ENCODE data around the gene FBXL17. TPM values are rescaled to one million over a fixed set of nuclear protein-coding genes. Genes with fewer than 3 reads are reported as not detected.

FBXL17 gene
- total RNA-seq, 1 experiment from 2014 or later = 5.3 TPM

DNA sequence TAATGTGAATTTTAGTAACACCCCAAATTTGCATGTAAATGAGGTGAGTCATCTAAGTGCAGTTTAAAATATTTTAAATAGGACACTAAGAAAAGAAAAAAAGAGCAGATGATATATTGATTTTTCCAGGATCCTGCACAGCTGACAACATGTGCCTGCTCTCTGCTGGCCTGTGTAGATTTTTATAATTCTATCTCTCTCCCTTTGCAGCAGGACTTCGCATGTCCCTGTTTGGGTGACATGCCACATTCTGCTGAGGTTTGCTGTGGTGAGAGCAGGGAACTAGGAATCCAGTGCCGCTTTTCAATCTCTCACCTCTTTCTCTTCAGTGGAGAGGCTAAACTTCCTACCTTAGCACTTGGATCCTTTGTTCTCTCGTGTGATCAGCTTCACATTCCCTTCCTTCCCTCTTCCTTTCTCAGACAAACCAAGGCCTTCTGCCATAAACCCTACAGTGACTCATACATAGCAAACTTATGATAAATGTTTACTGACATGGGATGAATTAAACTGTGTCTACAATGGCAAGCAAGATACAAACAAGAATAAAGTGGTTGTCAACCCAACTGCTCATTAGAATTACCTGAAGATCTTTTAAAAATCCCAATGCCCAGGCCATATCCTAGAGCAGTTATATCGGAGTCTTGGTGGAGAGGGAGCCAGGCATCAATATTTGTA lies 512.3 kb downstream of the FBXL17 start:
- Histone ChIP-seq H3K56ac (ENCODE audit: insufficient read length, low read depth, low read length) (no peak overlapping the region), H4K20me1 (ENCODE audit: control insufficient read depth, insufficient read depth, insufficient read length) (no peaks in the 10 kb centered on the region), H4K91ac (ENCODE audit: insufficient read length, low read depth, low read length) (no peak overlapping the region), H3K4ac (ENCODE audit: low read depth, low read length) (no peak overlapping the region), H3K4me1 (ENCODE audit: insufficient read depth, low read length) (0 out of 2 replicates have a peak, but pooled peaks cover 2% of the 10 kb centered on the region), H3K79me1 (ENCODE audit: insufficient read depth, low read depth, low read length, poor library complexity, severe bottlenecking) (no peaks in the 10 kb centered on the region), H3K9me3 (ENCODE audit: control insufficient read depth, low read depth, low read length) (no peaks in the 10 kb centered on the region), H3K27ac (ENCODE audit: insufficient read length, low read depth, low read length) (no peak overlapping the region), H3K27me3 (ENCODE audit: insufficient read depth, low read length) (no peaks in the 10 kb centered on the region), H2BK120ac (ENCODE audit: low read depth, low read length, poor library complexity, severe bottlenecking) (no peak overlapping the region), H3K14ac (ENCODE audit: insufficient read depth, low read length) (no peak overlapping the region), H3K23ac (ENCODE audit: insufficient read length, low read depth, low read length) (no peak overlapping the region), H3K9ac (ENCODE audit: extremely low read depth, insufficient read length, low read length) (no peak overlapping the region), H2BK5ac (ENCODE audit: insufficient read length, low read length) (no peak overlapping the region), H3T11ph (ENCODE audit: low read length) (no peak overlapping the region), H2BK15ac (ENCODE audit: low read depth, low read length) (no peak overlapping the region), H4K8ac (replicated peaks; ENCODE audit: insufficient read length, low read depth, low read length) (no peak overlapping the region), H3K23me2 (ENCODE audit: insufficient read length, low read depth, low read length, poor library complexity, severe bottlenecking) (no peaks in the 10 kb centered on the region), H2BK12ac (ENCODE audit: insufficient read length, low read depth, low read length) (no peak overlapping the region), H2BK20ac (ENCODE audit: low read depth, low read length, poor library complexity, severe bottlenecking) (no peak overlapping the region), H2AK5ac (ENCODE audit: insufficient read length, low read length) (no peak overlapping the region), H4K5ac (ENCODE audit: insufficient read length, low read depth, low read length) (no peak overlapping the region), H3K18ac (ENCODE audit: insufficient read length, low read depth, low read length) (no peak overlapping the region), H3K79me2 (ENCODE audit: insufficient read depth, low read length) (no peaks in the 10 kb centered on the region), H2AFZ (ENCODE audit: low read length) (no peak overlapping the region), H3K4me2 (ENCODE audit: insufficient read depth, insufficient read length, low read length) (no peak overlapping the region)
- Mint-ChIP-seq H3K36me3 (ENCODE audit: insufficient read depth in 1 of 3, low read depth in 3 of 3) (no peaks in the 10 kb centered on the region), H3K27ac (no peak overlapping the region), H3K27me3 (ENCODE audit: low read depth) (no peaks in the 10 kb centered on the region), H3K9me3 (no peaks in the 10 kb centered on the region), H3K4me3 (no peak overlapping the region), H3K4me1 (peaks cover 38 to 45% of the 10 kb centered on the region in 2 experiments)
- WGBS (ENCODE audit: extremely low coverage, insufficient read length, low lambda C conversion rate) = no CpG with 5 or more reads among the region's 4 CpGs
- DNase-seq = no peak
- TF ChIP-seq CTCF (conservative IDR thresholded peaks at IDR 0.05) = no peak
